GM12801 (cell line): ENCODE results near the gene TMPRSS13.

ENCODE experiments used
- TF ChIP-seq, protein P1 (sequence below): IDR thresholded peaks from one replicate; pipeline ENCODE4 v1.5.1; 2011; ENCODE audit warnings: control low read depth; ENCODE audit not compliant: insufficient read length; ENCODE audit errors: extremely low read depth

TMPRSS13 gene

DNA sequence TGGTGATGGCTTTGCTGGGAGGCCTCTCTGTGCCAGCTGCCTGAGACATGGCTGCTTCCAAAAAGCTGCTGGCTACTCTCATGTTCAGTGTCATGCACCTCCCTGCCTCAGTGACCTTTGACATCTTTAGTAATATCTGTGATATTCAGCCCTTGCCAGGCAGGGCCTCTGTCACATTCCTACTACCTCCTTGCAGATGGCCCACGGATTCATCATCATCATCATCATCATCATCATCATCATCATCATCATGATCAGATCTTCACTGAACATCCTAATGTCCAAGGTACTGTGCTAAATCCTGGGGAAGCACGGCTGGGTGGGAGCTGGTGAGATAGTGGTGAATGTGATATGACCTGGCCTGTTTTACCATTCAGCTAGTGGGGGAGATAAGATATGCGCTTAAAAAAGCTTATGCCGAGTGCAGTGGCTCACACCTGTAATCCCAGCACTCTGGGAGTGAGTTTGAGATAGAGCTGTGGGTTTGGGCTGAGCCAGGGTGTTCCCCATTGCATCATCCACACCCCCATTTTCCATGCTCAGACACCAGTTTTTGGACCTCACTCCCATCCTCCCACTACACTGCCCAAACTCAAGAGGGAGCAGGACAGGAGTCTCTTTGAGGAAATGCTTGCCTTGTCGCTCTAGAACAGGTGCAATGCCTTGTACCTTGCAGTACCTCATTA is 17.1 kb upstream of the TMPRSS13 start:
- TF ChIP-seq, protein P1, sequence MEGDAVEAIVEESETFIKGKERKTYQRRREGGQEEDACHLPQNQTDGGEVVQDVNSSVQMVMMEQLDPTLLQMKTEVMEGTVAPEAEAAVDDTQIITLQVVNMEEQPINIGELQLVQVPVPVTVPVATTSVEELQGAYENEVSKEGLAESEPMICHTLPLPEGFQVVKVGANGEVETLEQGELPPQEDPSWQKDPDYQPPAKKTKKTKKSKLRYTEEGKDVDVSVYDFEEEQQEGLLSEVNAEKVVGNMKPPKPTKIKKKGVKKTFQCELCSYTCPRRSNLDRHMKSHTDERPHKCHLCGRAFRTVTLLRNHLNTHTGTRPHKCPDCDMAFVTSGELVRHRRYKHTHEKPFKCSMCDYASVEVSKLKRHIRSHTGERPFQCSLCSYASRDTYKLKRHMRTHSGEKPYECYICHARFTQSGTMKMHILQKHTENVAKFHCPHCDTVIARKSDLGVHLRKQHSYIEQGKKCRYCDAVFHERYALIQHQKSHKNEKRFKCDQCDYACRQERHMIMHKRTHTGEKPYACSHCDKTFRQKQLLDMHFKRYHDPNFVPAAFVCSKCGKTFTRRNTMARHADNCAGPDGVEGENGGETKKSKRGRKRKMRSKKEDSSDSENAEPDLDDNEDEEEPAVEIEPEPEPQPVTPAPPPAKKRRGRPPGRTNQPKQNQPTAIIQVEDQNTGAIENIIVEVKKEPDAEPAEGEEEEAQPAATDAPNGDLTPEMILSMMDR = no peak

DNA sequence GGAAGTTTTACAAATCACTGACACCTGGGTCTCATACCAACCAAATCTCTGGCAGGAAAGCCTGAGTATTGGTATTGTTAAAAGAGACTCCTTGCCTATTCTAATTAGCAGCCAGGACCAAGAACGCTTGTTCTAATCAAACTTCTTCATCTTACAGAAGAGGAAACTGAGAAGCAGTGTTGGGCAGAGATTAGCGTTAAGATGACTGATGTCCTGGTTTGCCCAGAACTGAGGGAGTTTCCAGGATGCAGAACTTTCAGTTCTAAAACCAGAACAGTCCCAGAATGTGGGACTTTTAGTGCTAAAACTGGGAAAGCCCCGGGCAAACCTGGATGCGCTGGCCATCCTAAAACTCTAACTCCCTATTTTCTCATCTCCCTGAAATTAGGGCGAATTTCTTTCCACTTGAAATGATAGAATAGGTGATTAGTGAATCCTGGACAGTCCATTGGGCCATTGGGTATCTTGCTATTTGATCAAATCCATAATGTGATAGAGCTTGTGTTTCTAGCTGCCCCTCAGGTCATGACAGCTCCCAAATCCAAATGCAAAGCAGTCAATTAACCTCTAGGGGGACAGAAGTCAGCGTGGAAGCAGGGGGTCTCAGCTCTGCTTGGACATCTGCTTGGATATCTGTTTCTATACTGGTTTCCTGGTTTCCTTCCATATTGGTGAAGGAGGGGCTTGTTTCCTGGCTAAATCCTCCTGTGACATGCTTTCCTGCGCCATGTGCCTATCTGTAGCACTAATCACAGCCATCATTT is 16.0 kb upstream of the TMPRSS13 start:
- TF ChIP-seq, protein P1 = no peak

DNA sequence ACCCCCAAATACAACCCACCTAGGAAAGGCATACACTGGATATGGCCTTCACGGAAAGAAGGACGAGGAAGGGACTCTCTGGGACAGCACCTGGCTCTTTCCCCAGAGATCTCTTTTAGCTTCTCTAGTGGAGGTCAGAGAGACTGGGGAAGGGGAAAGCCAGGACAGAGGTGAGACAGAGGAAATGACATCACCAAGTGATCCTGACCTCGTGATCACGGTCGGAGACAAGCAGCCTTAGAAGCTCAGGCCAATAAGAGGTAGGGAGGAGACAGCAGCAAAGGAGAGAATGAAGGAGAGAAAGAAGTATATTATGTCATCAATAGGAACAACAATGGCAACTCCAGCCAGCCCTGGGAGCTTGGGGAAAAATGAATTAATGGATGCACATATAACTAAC is 15.4 kb upstream of the TMPRSS13 start:
- TF ChIP-seq, protein P1 = no peak

GRCh38 chr11:117941976-117942654 is 12.9 kb upstream of the TMPRSS13 start:
- TF ChIP-seq, protein P1 = no peak

- TF ChIP-seq, protein P1 = no peak
Measured at GRCh38 chr11:117941163-117941707, 12.0 kb upstream of the TMPRSS13 start.

DNA sequence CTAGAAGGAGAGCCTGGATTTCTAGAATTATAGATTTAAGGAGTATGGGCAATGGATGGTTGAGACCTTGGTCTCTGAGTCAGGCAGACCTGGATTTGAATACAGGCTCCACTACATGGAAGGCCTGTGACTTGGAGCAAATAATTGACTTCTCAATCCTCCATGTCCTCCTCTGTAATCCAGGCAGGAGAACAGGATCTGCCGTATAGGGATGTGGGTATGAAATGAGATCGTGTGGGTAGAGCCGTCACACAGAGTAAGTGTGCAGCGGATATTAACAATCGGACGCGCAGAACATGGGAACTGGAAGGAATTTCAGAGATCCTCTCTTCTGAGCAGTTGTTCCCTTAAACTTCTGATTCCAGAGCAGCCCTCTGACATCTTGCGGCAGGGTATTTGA is 11.5 kb upstream of the TMPRSS13 start:
- TF ChIP-seq, protein P1 = no peak

DNA sequence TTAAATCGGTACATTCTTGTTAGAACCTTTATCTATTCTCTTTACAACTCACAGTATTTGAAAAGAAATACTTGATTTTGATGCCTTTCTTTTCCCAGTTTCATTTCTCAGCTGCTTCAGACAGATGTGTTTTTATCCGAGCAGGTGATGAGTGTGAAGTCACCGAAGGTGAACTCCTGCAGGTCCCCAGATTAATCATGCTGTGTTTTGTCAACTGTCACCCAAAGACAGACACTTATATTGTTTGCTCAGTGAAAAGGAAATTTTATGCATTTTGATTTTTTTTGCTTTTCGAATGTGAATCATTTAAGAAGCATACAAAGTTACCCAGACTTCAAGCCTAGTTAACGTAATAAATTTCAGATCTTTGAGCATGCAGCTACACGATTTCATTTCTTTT is 7.8 kb upstream of the TMPRSS13 start:
- TF ChIP-seq, protein P1 = no peak
